OCI-LY1 (cell line): ENCODE measurements around the gene CLPX.

ENCODE experiments used
- H2AFZ ChIP-seq: fragments of 200-600 bp; sonication (generic), shearing (Covaris generic); 2 replicates; pipeline ENCODE4 v1.6.0; 2014; ENCODE audit warnings: antibody characterized with exemption, mild to moderate bottlenecking, low read length
- H3F3A ChIP-seq: fragments of 200-600 bp; sonication (generic), shearing (Covaris generic); 2 replicates; pipeline ENCODE4 v1.6.0; 2014; ENCODE audit warnings: mild to moderate bottlenecking, antibody characterized with exemption, low read length, moderate library complexity; ENCODE audit not compliant: insufficient read depth
- H3K27ac ChIP-seq: fragments of 200-600 bp; sonication (generic); 2 replicates; pipeline ENCODE4 v1.5.1; 2014; ENCODE audit warnings: low read length, mixed run types, mild to moderate bottlenecking, low read depth; ENCODE audit not compliant: poor library complexity, severe bottlenecking
- H3K27me3 ChIP-seq: fragments of 200-600 bp; sonication (generic); 2 replicates; pipeline ENCODE4 v1.6.0; 2014; ENCODE audit warnings: antibody characterized with exemption, mild to moderate bottlenecking, low read length, moderate library complexity; ENCODE audit not compliant: insufficient read depth
- H3K36me3 ChIP-seq: fragments of 200-600 bp; sonication (generic); 2 replicates; pipeline ENCODE4 v1.6.1; 2014; ENCODE audit warnings: mild to moderate bottlenecking, antibody characterized with exemption, low read length, moderate library complexity, mixed read lengths; ENCODE audit not compliant: insufficient read depth
- H3K4me1 ChIP-seq: fragments of 200-600 bp; sonication (generic); 2 replicates; pipeline ENCODE4 v1.5.1; 2014; ENCODE audit warnings: mild to moderate bottlenecking, low read length, moderate library complexity; ENCODE audit not compliant: insufficient read depth, severe bottlenecking
- H3K4me2 ChIP-seq: fragments of 200-600 bp; sonication (generic), shearing (Covaris generic); 2 replicates; pipeline ENCODE4 v1.6.1; 2014; ENCODE audit warnings: low read length
- H3K4me3 ChIP-seq: fragments of 200-600 bp; sonication (generic); 2 replicates; pipeline ENCODE4 v1.5.1; 2014; ENCODE audit warnings: low read length, low read depth, mild to moderate bottlenecking, mixed read lengths; ENCODE audit not compliant: poor library complexity, severe bottlenecking
- H3K79me2 ChIP-seq: fragments of 200-600 bp; shearing (Covaris generic); 2 replicates; pipeline ENCODE4 v1.6.1; 2016; ENCODE audit warnings: mixed run types, low read length, mixed read lengths; ENCODE audit not compliant: insufficient read depth
- H3K9ac ChIP-seq: fragments of 200-600 bp; sonication (generic), shearing (Covaris generic); 2 replicates; pipeline ENCODE4 v1.6.1; 2014; ENCODE audit warnings: mild to moderate bottlenecking, low read length, mixed read lengths
- H3K9me2 ChIP-seq: fragments of 200-600 bp; sonication (generic), shearing (Covaris generic); 2 replicates; pipeline ENCODE4 v1.6.1; 2014; ENCODE audit warnings: low read depth, mild to moderate bottlenecking, low read length, mixed read lengths
- H3K9me3 ChIP-seq: fragments of 200-600 bp; shearing (Covaris generic); 2 replicates; pipeline ENCODE4 v1.6.1; 2014; ENCODE audit warnings: low read length, mixed read lengths
- H4K20me1 ChIP-seq: fragments of 200-600 bp; sonication (generic), shearing (Covaris generic); 2 replicates; pipeline ENCODE4 v1.6.0; 2016; ENCODE audit warnings: mild to moderate bottlenecking, low read length; ENCODE audit not compliant: insufficient read depth
- EZH2 ChIP-seq: fragments of 200-600 bp; sonication (generic), shearing (Covaris generic); IDR thresholded peaks from 2 replicates; pipeline ENCODE4 v1.8.0; 2017; ENCODE audit warnings: borderline replicate concordance, mixed run types, mild to moderate bottlenecking, antibody characterized with exemption, low read length, moderate library complexity, mixed read lengths
- TF ChIP-seq, protein P1 (sequence below): fragments of 200-600 bp; sonication (generic), shearing (Covaris generic); IDR thresholded peaks from 2 replicates; pipeline ENCODE4 v1.5.1; 2017; ENCODE audit warnings: mild to moderate bottlenecking, antibody characterized with exemption, low read length, moderate library complexity, mixed read lengths

Gene CLPX

DNA sequence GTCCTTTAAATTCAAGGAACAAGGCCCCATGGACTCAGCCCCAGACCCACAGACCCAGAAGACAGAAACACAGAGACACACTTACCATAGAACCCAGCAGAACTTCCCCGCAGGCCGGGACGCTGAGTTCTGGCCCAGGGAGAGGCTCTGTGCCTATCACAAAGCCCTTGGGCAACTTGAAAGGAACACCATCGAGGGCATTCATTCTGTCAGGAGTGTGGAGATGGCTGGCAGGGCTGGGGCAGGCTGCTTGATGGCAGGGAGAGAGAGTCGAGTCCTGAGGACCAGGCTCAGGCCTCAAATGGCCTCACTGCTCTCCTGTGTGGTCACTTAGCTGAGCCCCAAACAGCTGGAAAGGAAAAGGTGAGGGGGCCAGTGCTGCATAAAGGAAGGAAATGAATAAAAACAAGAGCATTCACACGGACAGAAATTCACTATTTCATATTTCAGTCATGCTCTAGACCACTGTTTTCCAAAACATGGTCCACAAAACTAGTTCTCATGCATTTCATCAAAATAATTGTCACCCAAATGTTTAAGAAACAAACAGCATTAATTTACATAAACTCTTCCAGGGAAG is 79.0 kb downstream of the CLPX start:
- Histone ChIP-seq H3K4me2 (no peak overlapping the region), H3K9me3 (no peaks in the 10 kb centered on the region), H3K27ac (no peak overlapping the region)

DNA sequence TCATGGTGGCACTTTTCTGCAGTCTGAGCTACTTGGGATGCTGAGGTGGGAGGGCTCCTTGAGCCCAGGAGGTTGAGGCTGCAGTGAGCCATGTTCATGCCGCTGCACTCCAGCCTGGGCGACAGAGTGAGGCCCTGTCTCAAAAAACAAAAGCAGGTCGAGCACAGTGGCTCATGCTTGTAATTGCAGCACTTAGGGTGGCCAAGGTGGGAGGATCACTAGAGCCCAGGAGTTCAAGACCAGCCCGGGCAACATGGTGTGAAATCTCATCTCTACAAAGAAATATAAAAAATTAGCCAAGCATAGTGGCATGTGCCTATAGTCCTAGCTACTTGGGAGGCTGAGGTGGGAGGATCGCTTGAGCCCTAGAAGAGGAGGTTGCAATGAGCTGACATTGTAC is 80.1 kb downstream of the CLPX start:
- H3K27me3 ChIP-seq = no peaks in the 10 kb centered on the region
- no peak overlapping the region for H3K4me2 ChIP-seq
- H3F3A ChIP-seq = no peaks in the 10 kb centered on the region
- H3K27ac ChIP-seq = no peak overlapping the region
- H3K9me2 ChIP-seq = no peaks in the 10 kb centered on the region
- H3K9me3 ChIP-seq = no peaks in the 10 kb centered on the region
- no peak overlapping the region for H2AFZ ChIP-seq
- no peaks in the 10 kb centered on the region for H3K79me2 ChIP-seq
- H4K20me1 ChIP-seq = no peaks in the 10 kb centered on the region
- TF ChIP-seq, protein P1, sequence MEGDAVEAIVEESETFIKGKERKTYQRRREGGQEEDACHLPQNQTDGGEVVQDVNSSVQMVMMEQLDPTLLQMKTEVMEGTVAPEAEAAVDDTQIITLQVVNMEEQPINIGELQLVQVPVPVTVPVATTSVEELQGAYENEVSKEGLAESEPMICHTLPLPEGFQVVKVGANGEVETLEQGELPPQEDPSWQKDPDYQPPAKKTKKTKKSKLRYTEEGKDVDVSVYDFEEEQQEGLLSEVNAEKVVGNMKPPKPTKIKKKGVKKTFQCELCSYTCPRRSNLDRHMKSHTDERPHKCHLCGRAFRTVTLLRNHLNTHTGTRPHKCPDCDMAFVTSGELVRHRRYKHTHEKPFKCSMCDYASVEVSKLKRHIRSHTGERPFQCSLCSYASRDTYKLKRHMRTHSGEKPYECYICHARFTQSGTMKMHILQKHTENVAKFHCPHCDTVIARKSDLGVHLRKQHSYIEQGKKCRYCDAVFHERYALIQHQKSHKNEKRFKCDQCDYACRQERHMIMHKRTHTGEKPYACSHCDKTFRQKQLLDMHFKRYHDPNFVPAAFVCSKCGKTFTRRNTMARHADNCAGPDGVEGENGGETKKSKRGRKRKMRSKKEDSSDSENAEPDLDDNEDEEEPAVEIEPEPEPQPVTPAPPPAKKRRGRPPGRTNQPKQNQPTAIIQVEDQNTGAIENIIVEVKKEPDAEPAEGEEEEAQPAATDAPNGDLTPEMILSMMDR = no peak
- no peak for TF ChIP-seq EZH2
- H3K9ac ChIP-seq = no peak overlapping the region
- no peak overlapping the region for H3K4me3 ChIP-seq
- no peaks in the 10 kb centered on the region for H3K4me1 ChIP-seq
- H3K36me3 ChIP-seq = peaks cover 14% of the 10 kb centered on the region; the same call in 1 of the 2 replicates

More for the DNA sequence above, 79.0 kb downstream of the CLPX start:
- Histone ChIP-seq H3K36me3 (peaks cover 19% of the 10 kb centered on the region; the same call in 1 of the 2 replicates), H3K9me2 (no peaks in the 10 kb centered on the region), H3K4me3 (no peak overlapping the region), H3K27me3 (no peaks in the 10 kb centered on the region), H2AFZ (no peak overlapping the region), H3K4me1 (no peaks in the 10 kb centered on the region), H3K79me2 (no peaks in the 10 kb centered on the region), H3K9ac (no peak overlapping the region), H3F3A (no peaks in the 10 kb centered on the region), H4K20me1 (no peaks in the 10 kb centered on the region)
- TF ChIP-seq, protein P1 = no peak
- TF ChIP-seq EZH2 = no peak

DNA sequence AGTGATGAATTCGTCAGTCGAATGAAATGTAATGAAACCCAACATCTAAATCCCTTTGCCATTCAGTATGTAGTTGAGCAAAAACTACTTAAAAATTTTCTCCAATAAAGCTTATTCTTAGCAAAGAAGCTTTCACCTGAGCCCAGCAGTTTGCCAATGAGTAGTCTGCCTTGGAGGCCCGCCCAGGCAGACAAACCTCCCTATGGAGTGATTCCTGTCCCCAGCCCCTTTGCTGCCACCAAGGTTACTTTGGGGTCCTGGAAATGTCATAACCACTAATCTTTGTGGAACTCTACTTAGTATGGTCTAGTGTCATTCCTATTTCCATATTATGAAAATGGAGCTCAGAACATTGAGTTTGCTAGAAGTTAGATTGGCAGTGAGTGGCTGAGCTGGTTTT is 82.2 kb downstream of the CLPX start:
- Histone ChIP-seq H3K79me2 (no peaks in the 10 kb centered on the region), H3K27me3 (no peaks in the 10 kb centered on the region), H3K9me2 (no peaks in the 10 kb centered on the region), H4K20me1 (no peaks in the 10 kb centered on the region), H3K4me2 (no peak overlapping the region), H3K9ac (no peak overlapping the region), H3K27ac (no peak overlapping the region), H3K4me1 (no peaks in the 10 kb centered on the region), H3K36me3 (peaks cover 31% of the 10 kb centered on the region; the same call in 1 of the 2 replicates), H3K4me3 (no peak overlapping the region), H2AFZ (no peak overlapping the region), H3K9me3 (no peaks in the 10 kb centered on the region), H3F3A (no peaks in the 10 kb centered on the region)
- TF ChIP-seq, protein P1 = no peak
- TF ChIP-seq EZH2 = no peak
